Measurements from ENCODE around the gene CDC42SE1. TPM values are rescaled to one million over a fixed set of nuclear protein-coding genes. Genes with fewer than 3 reads are reported as not detected.

Gene CDC42SE1
- 85.7 and 95.4 TPM in 2 replicates for total RNA-seq

DNA sequence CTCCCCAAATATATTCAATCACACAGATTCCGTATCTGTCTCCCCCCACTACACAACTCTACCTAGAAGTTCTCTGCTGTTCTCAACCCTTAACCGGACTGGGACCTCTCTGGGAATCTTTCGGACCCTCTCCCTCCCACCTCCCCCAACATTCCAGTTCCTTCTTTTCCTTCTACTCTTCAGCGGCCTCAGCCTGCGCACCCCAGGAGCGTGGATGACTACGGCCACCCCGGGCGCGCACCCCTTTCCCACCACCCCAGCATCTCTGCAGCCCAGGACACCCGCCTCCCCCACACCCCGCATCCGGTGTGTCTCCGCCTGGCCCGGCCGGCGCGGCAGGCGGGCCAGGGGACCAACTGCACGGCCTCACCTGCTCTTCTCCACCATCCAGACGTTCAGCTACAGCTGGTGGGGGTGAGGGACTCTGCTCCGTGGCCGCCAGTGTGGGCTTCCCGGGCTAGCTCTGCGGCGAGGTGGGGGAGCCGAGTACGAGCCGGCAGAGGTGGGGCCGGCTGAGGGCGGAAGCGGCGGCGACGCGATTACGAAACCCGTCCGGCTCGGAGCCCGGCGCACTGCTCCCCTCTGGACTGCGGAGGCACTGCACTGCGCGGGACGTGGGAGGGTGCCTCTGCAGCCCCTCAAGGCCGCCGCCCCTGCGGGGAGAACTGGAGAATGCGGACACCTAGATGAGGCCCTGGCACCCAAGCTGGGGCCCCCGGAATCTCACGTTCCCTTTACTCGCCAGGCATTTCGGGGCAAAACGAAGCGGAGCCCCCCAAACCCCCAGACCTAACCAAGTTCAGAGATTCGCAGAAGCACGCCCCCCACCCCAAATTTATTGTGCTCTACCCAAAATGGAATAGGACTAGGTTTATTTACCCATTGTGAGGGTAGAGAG lies at the start of gene CDC42SE1:
Gene CDC42SE1, minus strand, starts transcription at position 514 of the 898 bp plus-strand sequence. CDS start 3,892 bp downstream, outside the sequence.

GRCh38 chr1:151070474-151071276 lies 11.3 kb upstream of the CDC42SE1 start, which contains the start of gene GABPB2:
Gene GABPB2 (plus strand): TSS chr1:151070761. CDS start chr1:151088190, 17,429 bp downstream.

DNA sequence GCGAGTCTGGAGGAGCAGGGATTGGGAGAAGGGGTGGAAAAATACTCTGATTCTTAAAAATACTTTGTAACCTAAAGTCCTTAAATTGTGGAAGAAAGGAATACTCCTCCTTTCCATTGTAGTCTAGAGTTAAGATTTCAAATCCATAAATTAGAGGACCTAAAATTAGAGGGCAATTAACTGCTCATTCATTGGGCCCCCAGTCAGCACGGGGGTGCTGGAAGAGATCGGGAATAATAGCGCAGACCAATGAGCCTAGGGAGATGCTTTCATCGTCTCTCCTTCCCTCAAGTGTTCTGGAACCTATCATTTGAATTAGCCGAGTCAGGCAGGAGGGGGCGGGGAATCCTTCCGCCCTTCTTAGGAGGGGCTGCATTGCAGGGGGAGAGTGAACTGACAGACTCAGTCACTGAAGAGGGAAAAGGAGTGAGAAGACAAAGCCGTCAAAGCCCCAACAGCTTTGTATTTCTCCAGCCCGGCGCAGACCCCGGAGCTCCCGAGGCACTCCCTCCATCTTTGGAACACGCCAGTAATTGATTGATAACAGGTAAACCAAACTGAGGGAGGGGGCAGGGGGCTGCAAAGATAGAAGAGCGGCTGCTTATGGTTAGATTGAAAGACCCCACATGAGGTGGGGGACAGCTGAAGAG lies 710 bp upstream of the CDC42SE1 start, which contains the start of gene MLLT11:
Gene MLLT11, plus strand, starts transcription at position 391 of the 650 bp plus-strand sequence. CDS start 6,828 bp downstream, outside the sequence.

GRCh38 chr1:151047591-151047924 lies 11.9 kb downstream of the CDC42SE1 start, which contains the start of gene C1orf56:
Gene C1orf56 (plus strand): TSS chr1:151047751. CDS start chr1:151047848, 97 bp downstream.

DNA sequence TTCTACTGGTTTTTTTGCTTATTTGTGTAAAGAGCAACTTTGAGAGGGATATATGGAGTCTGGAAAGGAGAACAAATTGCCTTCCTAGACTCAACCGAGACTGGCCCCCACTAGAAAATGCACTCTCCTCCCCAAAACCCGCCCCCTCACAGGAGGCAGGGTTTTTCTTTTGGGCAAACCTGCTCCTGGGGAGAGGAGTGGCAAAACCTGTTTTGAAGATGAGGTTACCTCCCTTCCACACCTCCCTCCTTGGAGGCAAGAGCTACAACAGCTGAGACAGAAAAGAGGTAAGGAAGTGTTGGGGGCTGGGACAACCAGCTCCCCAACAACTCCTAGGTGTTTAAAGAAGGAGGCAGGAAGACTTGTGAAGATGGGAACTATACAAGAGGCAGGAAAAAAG lies 23.1 kb downstream of the CDC42SE1 start, which contains the start of gene BNIPL:
Gene BNIPL, plus strand, starts transcription at position 231 of the 400 bp plus-strand sequence. Its CDS starts 140 bp downstream, at position 371.

DNA sequence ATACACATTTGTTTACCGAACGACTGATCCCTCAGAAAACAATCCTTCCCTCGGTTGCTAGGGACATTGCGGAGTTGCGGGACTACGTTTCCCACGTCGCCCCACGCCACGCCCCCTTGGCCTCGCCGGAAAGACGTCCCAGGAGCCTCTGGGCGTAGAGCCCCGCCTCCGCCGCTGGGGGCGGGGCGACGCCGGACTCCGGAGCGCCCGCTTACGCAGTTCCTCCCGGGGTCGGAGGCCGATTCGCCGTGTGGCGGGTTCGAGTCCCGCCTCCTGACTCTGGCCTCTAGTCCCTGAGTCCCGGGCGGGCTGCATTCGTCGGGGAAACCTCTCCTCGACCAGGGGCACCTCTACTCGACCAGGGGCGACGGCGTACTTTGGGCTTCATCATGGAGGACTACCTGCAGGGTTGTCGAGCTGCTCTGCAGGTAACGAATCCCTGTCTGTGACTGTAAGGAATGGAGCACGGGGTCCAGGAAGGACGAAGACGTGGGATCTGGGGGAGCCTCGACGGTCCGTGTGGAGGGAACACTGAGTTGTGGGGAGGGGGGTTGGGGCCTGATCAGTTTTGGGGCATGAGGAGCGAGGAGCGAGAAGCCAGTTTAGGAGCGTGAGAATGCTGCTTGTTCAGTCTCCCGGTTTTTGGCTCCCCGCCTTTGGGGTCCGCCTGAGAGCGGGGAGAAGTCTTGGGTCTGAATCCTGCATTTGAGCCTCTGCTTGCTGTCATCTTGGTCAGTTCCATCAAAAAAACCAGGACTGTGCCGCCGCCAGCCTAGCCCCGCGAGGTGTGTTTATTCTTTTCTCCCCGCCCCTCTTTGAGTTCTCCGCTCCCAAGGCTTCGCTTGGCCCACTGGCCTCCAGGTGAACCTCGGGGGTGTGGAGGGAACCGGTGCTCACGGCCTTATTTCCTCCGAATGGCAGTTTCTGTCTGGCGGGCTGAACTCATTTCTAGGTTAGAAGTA lies 50.9 kb downstream of the CDC42SE1 start, which contains the start of gene PRUNE1:
Gene PRUNE1, plus strand, starts transcription at position 206 of the 962 bp plus-strand sequence. Its CDS starts 184 bp downstream, at position 390.

DNA sequence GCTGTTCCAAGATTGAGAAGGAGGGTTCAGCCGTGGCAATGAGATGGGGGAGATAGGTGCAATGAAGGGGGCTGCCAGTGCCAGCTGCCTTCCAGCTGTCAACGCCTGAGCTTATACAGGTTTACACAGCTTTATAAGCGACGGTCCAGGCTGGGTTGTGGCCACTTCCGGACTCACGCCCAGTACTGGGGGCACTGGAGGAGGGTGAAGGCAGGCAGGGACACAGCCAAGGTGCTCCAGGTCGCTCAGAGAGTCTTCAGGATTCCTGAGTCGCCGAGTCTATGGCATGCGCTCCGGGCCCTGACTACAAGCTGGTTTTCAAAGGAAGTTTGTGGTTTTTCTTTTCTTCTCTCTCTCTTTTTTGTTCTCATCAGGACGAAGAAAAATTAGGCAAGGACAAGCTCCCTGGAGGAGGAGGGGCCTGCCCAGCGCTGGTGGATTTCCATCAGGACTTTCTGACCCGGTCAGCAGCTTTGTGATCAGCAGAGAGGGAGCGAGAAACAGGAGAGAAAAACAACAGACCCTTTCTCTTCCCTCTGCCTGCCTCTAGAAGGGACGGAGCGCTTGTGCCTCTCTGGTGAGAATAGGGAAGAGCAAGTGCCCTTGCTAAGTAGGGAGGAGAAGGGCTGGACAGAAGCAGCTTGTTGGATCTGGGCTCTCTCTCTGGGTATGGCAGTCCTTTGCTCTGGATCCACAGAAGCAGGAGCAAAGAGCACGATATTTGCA lies 52.9 kb downstream of the CDC42SE1 start, which contains the start of gene MINDY1:
Gene MINDY1, minus strand, starts transcription at position 576 of the 726 bp plus-strand sequence. CDS start 4,285 bp downstream, outside the sequence.

Other genes starting within 250 kb of the CDC42SE1 start
- 14.7 and 16.9 TPM in 2 replicates for gene ARNT, start 183.0 kb downstream of the CDC42SE1 start, total RNA-seq
- under 0.01 TPM in 1 of 2 replicates, not detected in the other for gene CTXND2, start 172.5 kb downstream of the CDC42SE1 start, total RNA-seq
- 19.8 and 34.5 TPM in 2 replicates for gene SETDB1, start 133.3 kb downstream of the CDC42SE1 start, total RNA-seq
- 91.1 and 114 TPM in 2 replicates for gene CERS2, start 84.8 kb downstream of the CDC42SE1 start, total RNA-seq
- not detected in 2 replicates for gene ANXA9, start 77.3 kb downstream of the CDC42SE1 start, total RNA-seq
- 9.6 and 11.6 TPM in 2 replicates for gene MINDY1, start 52.7 kb downstream of the CDC42SE1 start, total RNA-seq
- 7.5 and 10.4 TPM in 2 replicates for gene PRUNE1, start 51.2 kb downstream of the CDC42SE1 start, total RNA-seq
- 2.4 and 5.5 TPM in 2 replicates for gene BNIPL, start 23.0 kb downstream of the CDC42SE1 start, total RNA-seq
- 0.72 and 1.5 TPM in 2 replicates for gene C1orf56, start 11.9 kb downstream of the CDC42SE1 start, total RNA-seq
- gene MLLT11, start 775 bp upstream of the CDC42SE1 start, total RNA-seq, result 1.9 and 4.6 TPM in 2 replicates
- 10.7 and 11.8 TPM in 2 replicates for gene GABPB2, start 11.1 kb upstream of the CDC42SE1 start, total RNA-seq
- gene SEMA6C, start 87.0 kb upstream of the CDC42SE1 start, total RNA-seq, result 0.21 and 0.48 TPM in 2 replicates
- gene TNFAIP8L2, start 97.0 kb upstream of the CDC42SE1 start, total RNA-seq, result not detected in 2 replicates
- 4.8 and 7.9 TPM in 2 replicates for gene LYSMD1, start 106.3 kb upstream of the CDC42SE1 start, total RNA-seq
- gene SCNM1, start 106.5 kb upstream of the CDC42SE1 start, total RNA-seq, result 20.2 and 26.4 TPM in 2 replicates
- not detected in 2 replicates for gene TMOD4, start 116.4 kb upstream of the CDC42SE1 start, total RNA-seq
- 58.2 and 79.0 TPM in 2 replicates for gene VPS72, start 130.6 kb upstream of the CDC42SE1 start, total RNA-seq
- 48.0 and 60.2 TPM in 2 replicates for gene PIP5K1A, start 138.9 kb upstream of the CDC42SE1 start, total RNA-seq
- gene PSMD4, start 195.1 kb upstream of the CDC42SE1 start, total RNA-seq, result 171 and 208 TPM in 2 replicates
- 10.9 and 11.3 TPM in 2 replicates for gene ZNF687, start 222.7 kb upstream of the CDC42SE1 start, total RNA-seq

All from tracheal epithelial cell (primary cell).